ENCODE results near the gene ZNFX1. TPM values are rescaled to one million over a fixed set of nuclear protein-coding genes. Genes with fewer than 3 reads are reported as not detected.
A peak's percentile ranks its signal among the peaks of the same experiment; 100 is the strongest.

The ZNFX1 gene
- polyA plus RNA-seq, 2 of the 4 experiments (the other 2 are of a cell fraction): 6.0 to 11.5 TPM

DNA sequence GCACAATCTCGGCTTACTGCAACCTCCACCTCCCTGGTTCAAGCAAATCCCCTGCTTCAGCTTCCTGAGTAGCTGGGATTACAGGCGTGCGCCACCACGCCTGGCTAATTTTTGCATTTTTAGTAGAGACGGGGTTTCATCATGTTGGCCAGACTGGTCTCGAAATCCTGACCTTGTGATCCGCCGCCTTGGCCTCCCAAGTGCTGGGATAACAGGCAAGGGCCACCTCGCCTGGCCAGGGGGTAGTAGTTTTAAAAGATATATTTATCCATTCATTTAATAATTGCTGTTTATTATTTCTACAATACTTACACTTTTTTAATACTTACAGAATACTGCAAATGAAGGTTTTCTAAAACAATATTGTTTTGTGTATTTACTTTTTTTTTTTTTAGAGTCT, 74.1 kb downstream of the ZNFX1 start:
- POLR2A ChIA-PET: no interaction called here

DNA sequence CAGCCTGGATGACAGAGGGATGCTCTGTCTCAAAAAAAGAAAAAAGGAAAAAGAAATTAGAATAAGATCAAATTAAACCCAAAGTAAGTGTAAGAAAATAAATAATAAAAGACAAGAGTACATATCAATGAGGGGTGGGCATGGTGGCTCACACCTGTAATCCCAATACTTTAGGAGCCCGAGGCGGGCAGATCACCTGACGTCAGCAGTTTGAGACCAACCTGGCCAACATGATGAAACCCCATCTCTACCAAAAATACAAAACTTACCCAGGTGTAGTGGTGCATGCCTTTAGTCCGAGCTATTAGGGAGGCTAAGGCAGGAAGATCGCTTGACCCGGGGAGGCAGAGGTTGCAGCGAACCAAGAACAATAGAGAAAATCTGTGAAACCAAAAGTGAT, 74.8 kb downstream of the ZNFX1 start:
- CTCF ChIA-PET: interaction anchor here (8.0 kb wide), 1 partner anchor 14 kb away, joined by 59 read pairs; no protein-coding TSS in a partner anchor
- Histone ChIP-seq H3K27ac (no peak overlapping the region), H3K4me1 (no peaks in the 10 kb centered on the region), H3K4me2 (no peak overlapping the region), H3K9me3 (peaks cover 4% of the 10 kb centered on the region; the same call in 1 of the 3 replicates), H3K4me3 (no peak overlapping the region)
- POLR2A ChIA-PET: no interaction called here
- no peak for DNase-seq (ENCODE audit: low read depth in 1 of 2, low spot score in 1 of 2)
- no peak for FAIRE-seq
- WGBS (ENCODE audit: missing lambda C conversion rate): 68% methylated on average over 7 of the region's 7 CpGs
- TF ChIP-seq KDM5A (IDR thresholded peaks at IDR 0.05): no peak
- TF ChIP-seq, protein P1, sequence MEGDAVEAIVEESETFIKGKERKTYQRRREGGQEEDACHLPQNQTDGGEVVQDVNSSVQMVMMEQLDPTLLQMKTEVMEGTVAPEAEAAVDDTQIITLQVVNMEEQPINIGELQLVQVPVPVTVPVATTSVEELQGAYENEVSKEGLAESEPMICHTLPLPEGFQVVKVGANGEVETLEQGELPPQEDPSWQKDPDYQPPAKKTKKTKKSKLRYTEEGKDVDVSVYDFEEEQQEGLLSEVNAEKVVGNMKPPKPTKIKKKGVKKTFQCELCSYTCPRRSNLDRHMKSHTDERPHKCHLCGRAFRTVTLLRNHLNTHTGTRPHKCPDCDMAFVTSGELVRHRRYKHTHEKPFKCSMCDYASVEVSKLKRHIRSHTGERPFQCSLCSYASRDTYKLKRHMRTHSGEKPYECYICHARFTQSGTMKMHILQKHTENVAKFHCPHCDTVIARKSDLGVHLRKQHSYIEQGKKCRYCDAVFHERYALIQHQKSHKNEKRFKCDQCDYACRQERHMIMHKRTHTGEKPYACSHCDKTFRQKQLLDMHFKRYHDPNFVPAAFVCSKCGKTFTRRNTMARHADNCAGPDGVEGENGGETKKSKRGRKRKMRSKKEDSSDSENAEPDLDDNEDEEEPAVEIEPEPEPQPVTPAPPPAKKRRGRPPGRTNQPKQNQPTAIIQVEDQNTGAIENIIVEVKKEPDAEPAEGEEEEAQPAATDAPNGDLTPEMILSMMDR (IDR thresholded peaks at IDR 0.05): no peak
- no peak for TF ChIP-seq HOXB13 (CRISPR knock-in tag; IDR thresholded peaks at IDR 0.05; ENCODE audit: low read depth)
- TF ChIP-seq SREBF2 (IDR thresholded peaks at IDR 0.05): no peak
- TF ChIP-seq MAFK (IDR thresholded peaks at IDR 0.05; ENCODE audit: partially characterized antibody): peak; percentile 68
- ATAC-seq: no peak

More for the DNA sequence above, 74.1 kb downstream of the ZNFX1 start:
- Histone ChIP-seq H3K4me3 (no peak overlapping the region), H3K9me3 (peaks cover 4% of the 10 kb centered on the region; the same call in 1 of the 3 replicates), H3K4me2 (no peak overlapping the region), H3K4me1 (no peaks in the 10 kb centered on the region), H3K27ac (no peak overlapping the region)
- ATAC-seq (no peak), DNase-seq (ENCODE audit: low read depth in 1 of 2, low spot score in 1 of 2) (no peak), FAIRE-seq (no peak)
- CTCF ChIA-PET: interaction anchor here (8.0 kb wide), 1 partner anchor 13 kb away, joined by 59 read pairs; no protein-coding TSS in a partner anchor
- WGBS (ENCODE audit: missing lambda C conversion rate): 85% methylated on average over 9 of the region's 9 CpGs
- TF ChIP-seq HOXA7 (CRISPR knock-in tag; IDR thresholded peaks at IDR 0.05): no peak
- TF ChIP-seq, protein P2, sequence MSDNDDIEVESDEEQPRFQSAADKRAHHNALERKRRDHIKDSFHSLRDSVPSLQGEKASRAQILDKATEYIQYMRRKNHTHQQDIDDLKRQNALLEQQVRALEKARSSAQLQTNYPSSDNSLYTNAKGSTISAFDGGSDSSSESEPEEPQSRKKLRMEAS (IDR thresholded peaks at IDR 0.05): no peak
- TF ChIP-seq TFCP2L1 (CRISPR knock-in tag; IDR thresholded peaks at IDR 0.05): no peak
- TF ChIP-seq KDM1A (IDR thresholded peaks at IDR 0.05; ENCODE audit: low read depth): no peak
- no peak for TF ChIP-seq ESRRA (IDR thresholded peaks at IDR 0.05; ENCODE audit: borderline replicate concordance, low read length)
- TF ChIP-seq PHF8 (IDR thresholded peaks at IDR 0.05; ENCODE audit: borderline replicate concordance, low read depth): no peak
- no peak for TF ChIP-seq BHLHE40 (IDR thresholded peaks at IDR 0.05; ENCODE audit: low read depth, low read length)
- no peak for TF ChIP-seq RAD21 (conservative IDR thresholded peaks at IDR 0.05 in 1 of 2, IDR thresholded peaks at IDR 0.05 in 1 of 2)
- TF ChIP-seq FOSB (CRISPR knock-in tag; IDR thresholded peaks at IDR 0.05): no peak
- TF ChIP-seq JUNB (IDR thresholded peaks at IDR 0.05): no peak
- TF ChIP-seq, protein P3, sequence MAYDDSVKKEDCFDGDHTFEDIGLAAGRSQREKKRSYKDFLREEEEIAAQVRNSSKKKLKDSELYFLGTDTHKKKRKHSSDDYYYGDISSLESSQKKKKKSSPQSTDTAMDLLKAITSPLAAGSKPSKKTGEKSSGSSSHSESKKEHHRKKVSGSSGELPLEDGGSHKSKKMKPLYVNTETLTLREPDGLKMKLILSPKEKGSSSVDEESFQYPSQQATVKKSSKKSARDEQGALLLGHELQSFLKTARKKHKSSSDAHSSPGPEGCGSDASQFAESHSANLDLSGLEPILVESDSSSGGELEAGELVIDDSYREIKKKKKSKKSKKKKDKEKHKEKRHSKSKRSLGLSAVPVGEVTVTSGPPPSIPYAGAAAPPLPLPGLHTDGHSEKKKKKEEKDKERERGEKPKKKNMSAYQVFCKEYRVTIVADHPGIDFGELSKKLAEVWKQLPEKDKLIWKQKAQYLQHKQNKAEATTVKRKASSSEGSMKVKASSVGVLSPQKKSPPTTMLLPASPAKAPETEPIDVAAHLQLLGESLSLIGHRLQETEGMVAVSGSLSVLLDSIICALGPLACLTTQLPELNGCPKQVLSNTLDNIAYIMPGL (CRISPR knock-in tag; IDR thresholded peaks at IDR 0.05; ENCODE audit: borderline replicate concordance): no peak
- no peak for TF ChIP-seq MAZ (IDR thresholded peaks at IDR 0.05; ENCODE audit: borderline replicate concordance, low read depth, low read length)
- TF ChIP-seq EHMT2 (IDR thresholded peaks at IDR 0.05; ENCODE audit: low read depth): no peak
- no peak for TF ChIP-seq TP53 (CRISPR knock-in tag; IDR thresholded peaks at IDR 0.05)
- TF ChIP-seq, protein P4, sequence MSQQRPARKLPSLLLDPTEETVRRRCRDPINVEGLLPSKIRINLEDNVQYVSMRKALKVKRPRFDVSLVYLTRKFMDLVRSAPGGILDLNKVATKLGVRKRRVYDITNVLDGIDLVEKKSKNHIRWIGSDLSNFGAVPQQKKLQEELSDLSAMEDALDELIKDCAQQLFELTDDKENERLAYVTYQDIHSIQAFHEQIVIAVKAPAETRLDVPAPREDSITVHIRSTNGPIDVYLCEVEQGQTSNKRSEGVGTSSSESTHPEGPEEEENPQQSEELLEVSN (IDR thresholded peaks at IDR 0.05; ENCODE audit: borderline replicate concordance, low read depth): no peak
- no peak for TF ChIP-seq RFX5 (IDR thresholded peaks at IDR 0.05)
